OCI-LY3 (cell line): ENCODE results near the gene UNC5B.

Source experiments
- H2AFZ ChIP-seq: fragments of 200-600, 300-600 bp; shearing (Covaris generic); 2 replicates; pipeline ENCODE4 v1.6.0; 2014; ENCODE audit warnings: antibody characterized with exemption, low read depth, low read length
- H3K27ac ChIP-seq: fragments of 200-600, 300-600 bp; sonication (generic); 2 replicates; pipeline ENCODE4 v1.5.1; 2014; ENCODE audit warnings: mild to moderate bottlenecking, low read length, moderate library complexity, mixed read lengths
- H3K27me3 ChIP-seq: fragments of 200-600, 300-600 bp; sonication (generic); 2 replicates; pipeline ENCODE4 v1.6.1; 2014; ENCODE audit warnings: low read depth, low read length, mixed read lengths
- H3K36me3 ChIP-seq: fragments of 200-600, 300-600 bp; sonication (generic); replicated peaks from 2 replicates; pipeline ENCODE3; 2014; ENCODE audit warnings: low read depth, low read length, mixed read lengths
- H3K4me1 ChIP-seq: fragments of 300-600, 200-600 bp; sonication (generic); 2 replicates; pipeline ENCODE4 v1.6.1; 2014; ENCODE audit warnings: low read length, mixed read lengths
- H3K4me2 ChIP-seq: fragments of 200-600, 300-600 bp; sonication (generic); 2 replicates; pipeline ENCODE4 v1.6.1; 2014; ENCODE audit warnings: low read length, mixed read lengths
- H3K4me3 ChIP-seq: fragments of 300-600, 200-600 bp; sonication (generic); 2 replicates; pipeline ENCODE4 v1.5.1; 2014; ENCODE audit warnings: antibody characterized with exemption, mild to moderate bottlenecking, low read length, moderate library complexity
- H3K79me2 ChIP-seq: fragments of 300-600, 200-600 bp; shearing (Covaris generic); 2 replicates; pipeline ENCODE4 v1.6.1; 2014; ENCODE audit warnings: mild to moderate bottlenecking, low read length, mixed read lengths
- H3K9ac ChIP-seq: fragments of 300-600, 200-600 bp; shearing (Covaris generic); 2 replicates; pipeline ENCODE4 v1.6.0; 2014; ENCODE audit warnings: mild to moderate bottlenecking, low read length, moderate library complexity
- H3K9me3 ChIP-seq: fragments of 200-600, 300-600 bp; shearing (Covaris generic); 2 replicates; pipeline ENCODE4 v1.6.1; 2014; ENCODE audit warnings: low read length, mixed read lengths; ENCODE audit not compliant: insufficient read depth
- H4K20me1 ChIP-seq: fragments of 200-600, 300-600 bp; sonication (generic); 2 replicates; pipeline ENCODE4 v1.6.1; 2016; ENCODE audit warnings: low read length, mixed read lengths; ENCODE audit not compliant: insufficient read depth
- CTCF ChIP-seq: fragments of 200-600, 300-600 bp; sonication (generic); IDR thresholded peaks from 2 replicates; pipeline ENCODE4 v1.5.1; 2014; ENCODE audit warnings: antibody characterized with exemption, low read length, low read depth
- EZH2phosphoT487 ChIP-seq: fragments of 200-600 bp; shearing (Covaris generic); IDR thresholded peaks from 2 replicates; pipeline ENCODE4 v1.6.1; 2018; ENCODE audit warnings: antibody characterized with exemption, mixed run types, low read depth

UNC5B gene

GRCh38 chr10:71343392-71343773, 131.0 kb downstream of the UNC5B start:
- Histone ChIP-seq H2AFZ (no peak overlapping the region), H3K79me2 (no peaks in the 10 kb centered on the region), H3K4me2 (no peak overlapping the region), H4K20me1 (no peaks in the 10 kb centered on the region), H3K9ac (no peak overlapping the region), H3K4me1 (peaks cover 7% of the 10 kb centered on the region), H3K36me3 (no peaks in the 10 kb centered on the region), H3K27ac (no peak overlapping the region), H3K27me3 (no peaks in the 10 kb centered on the region), H3K9me3 (no peaks in the 10 kb centered on the region), H3K4me3 (no peak overlapping the region)
- TF ChIP-seq EZH2phosphoT487, result no peak
- no peak for TF ChIP-seq CTCF

- Histone ChIP-seq H3K9ac (no peak overlapping the region), H3K27ac (no peak overlapping the region), H4K20me1 (no peaks in the 10 kb centered on the region), H2AFZ (no peak overlapping the region), H3K36me3 (no peaks in the 10 kb centered on the region), H3K79me2 (no peaks in the 10 kb centered on the region), H3K27me3 (no peaks in the 10 kb centered on the region), H3K4me2 (no peak overlapping the region), H3K9me3 (no peaks in the 10 kb centered on the region), H3K4me1 (peaks cover 7% of the 10 kb centered on the region), H3K4me3 (no peak overlapping the region)
- TF ChIP-seq EZH2phosphoT487 (no peak), CTCF (no peak)
Measured at GRCh38 chr10:71344154-71344925, 132.0 kb downstream of the UNC5B start.

- H3K4me2 ChIP-seq, result no peak overlapping the region
Measured at GRCh38 chr10:71344993-71345480, 132.7 kb downstream of the UNC5B start.

More at GRCh38 chr10:71344993-71345480, 132.7 kb downstream of the UNC5B start:
- no peak for TF ChIP-seq EZH2phosphoT487
- TF ChIP-seq CTCF, result no peak
- Histone ChIP-seq H3K36me3 (no peaks in the 10 kb centered on the region), H3K79me2 (no peaks in the 10 kb centered on the region), H3K4me3 (no peak overlapping the region), H4K20me1 (no peaks in the 10 kb centered on the region), H3K27ac (no peak overlapping the region), H3K9me3 (no peaks in the 10 kb centered on the region), H3K27me3 (no peaks in the 10 kb centered on the region), H3K9ac (no peak overlapping the region), H2AFZ (no peak overlapping the region), H3K4me1 (peaks cover 3% of the 10 kb centered on the region)
